ENCODE measurements around the gene PHTF1.

DNA sequence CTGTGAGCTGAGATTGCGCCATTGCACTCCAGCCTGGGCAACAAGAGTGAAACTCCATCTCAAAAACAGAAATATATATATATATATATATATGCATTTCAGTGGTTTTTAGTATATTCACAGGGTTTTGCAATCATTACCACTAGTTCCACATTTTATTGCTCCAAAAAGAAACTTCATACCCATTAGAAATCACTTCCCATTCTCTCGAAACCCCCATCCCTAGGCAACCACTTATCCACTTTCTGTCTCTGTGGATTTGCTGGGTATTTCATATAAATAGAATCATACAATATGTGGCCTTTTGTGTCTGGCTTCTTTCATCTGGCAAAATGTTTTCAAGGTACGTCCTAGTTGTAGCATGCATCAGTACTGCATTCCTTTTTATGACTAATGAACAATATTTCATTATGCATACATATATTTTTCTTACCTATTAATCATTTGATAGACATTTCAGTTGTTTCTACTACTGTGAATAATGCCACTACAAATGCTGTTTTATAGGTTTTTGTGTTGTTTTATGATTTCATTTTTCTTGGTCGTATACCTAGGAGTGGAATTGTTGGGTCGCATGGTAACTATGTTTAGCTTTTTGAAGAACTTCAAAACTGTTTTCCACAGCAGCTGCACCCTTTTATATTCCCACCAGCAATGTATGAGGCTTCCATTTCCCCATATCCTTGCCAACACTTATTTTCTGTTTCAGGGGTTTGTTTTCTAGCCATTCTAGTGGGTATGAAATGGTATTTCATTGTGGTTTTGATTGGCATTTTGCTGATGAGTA lies 95.9 kb downstream of the PHTF1 start:
- no peak for TF ChIP-seq POLR2A (IDR thresholded peaks at IDR 0.05; ENCODE audit: low read depth)
- TF ChIP-seq, protein P1, sequence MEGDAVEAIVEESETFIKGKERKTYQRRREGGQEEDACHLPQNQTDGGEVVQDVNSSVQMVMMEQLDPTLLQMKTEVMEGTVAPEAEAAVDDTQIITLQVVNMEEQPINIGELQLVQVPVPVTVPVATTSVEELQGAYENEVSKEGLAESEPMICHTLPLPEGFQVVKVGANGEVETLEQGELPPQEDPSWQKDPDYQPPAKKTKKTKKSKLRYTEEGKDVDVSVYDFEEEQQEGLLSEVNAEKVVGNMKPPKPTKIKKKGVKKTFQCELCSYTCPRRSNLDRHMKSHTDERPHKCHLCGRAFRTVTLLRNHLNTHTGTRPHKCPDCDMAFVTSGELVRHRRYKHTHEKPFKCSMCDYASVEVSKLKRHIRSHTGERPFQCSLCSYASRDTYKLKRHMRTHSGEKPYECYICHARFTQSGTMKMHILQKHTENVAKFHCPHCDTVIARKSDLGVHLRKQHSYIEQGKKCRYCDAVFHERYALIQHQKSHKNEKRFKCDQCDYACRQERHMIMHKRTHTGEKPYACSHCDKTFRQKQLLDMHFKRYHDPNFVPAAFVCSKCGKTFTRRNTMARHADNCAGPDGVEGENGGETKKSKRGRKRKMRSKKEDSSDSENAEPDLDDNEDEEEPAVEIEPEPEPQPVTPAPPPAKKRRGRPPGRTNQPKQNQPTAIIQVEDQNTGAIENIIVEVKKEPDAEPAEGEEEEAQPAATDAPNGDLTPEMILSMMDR (IDR thresholded peaks at IDR 0.05), result no peak
- no peak for TF ChIP-seq POLR2AphosphoS5 (IDR thresholded peaks at IDR 0.05)

Data from esophagus muscularis mucosa (tissue), 3 donors.